HepG2 (cell line): Measurements from ENCODE around the gene RLN3. TPM values are rescaled to one million over a fixed set of nuclear protein-coding genes. Genes with fewer than 3 reads are reported as not detected.

ENCODE experiments used
- ARNT2 ChIP-seq: sonication (generic); formaldehyde crosslinking; IDR thresholded peaks from 2 replicates; pipeline ENCODE4 v1.8.0; 2022; ENCODE audit warnings: mild to moderate bottlenecking, low read depth, missing genetic modification reagents, moderate library complexity
- DBP ChIP-seq: sonication (generic); formaldehyde crosslinking; IDR thresholded peaks from 2 replicates; pipeline ENCODE4 v1.4.0; 2020; ENCODE audit warnings: missing genetic modification reagents; ENCODE audit errors: not compliant biosample characterization
- FOXA1 ChIP-seq, 2 experiments: fragments of 450-650 bp in 1 of 2; sonication (generic) in 1 of 2; formaldehyde crosslinking in 1 of 2; IDR thresholded peaks; 2 replicates each; pipeline versions ENCODE4 v1.4.0 to v1.6.1; 2016 to 2020; ENCODE audit warnings: missing genetic modification reagents in 1 of 2
- NFRKB ChIP-seq: fragments of 450-650 bp; IDR thresholded peaks from 2 replicates; pipeline ENCODE4 v1.6.1; 2017
- PRMT3 ChIP-seq: sonication (generic); formaldehyde crosslinking; IDR thresholded peaks from 2 replicates; pipeline ENCODE4 v1.8.1; 2022; ENCODE audit warnings: low read depth, mild to moderate bottlenecking, moderate library complexity, missing genetic modification reagents, borderline replicate concordance
- TP53 ChIP-seq: sonication (generic); formaldehyde crosslinking; conservative IDR thresholded peaks from 2 replicates; pipeline ENCODE4 v1.4.0; 2020; ENCODE audit warnings: missing genetic modification reagents
- ZBTB7A ChIP-seq: sonication (generic); formaldehyde crosslinking; IDR thresholded peaks from 2 replicates; pipeline ENCODE4 v1.8.0; 2022; ENCODE audit warnings: mild to moderate bottlenecking, missing genetic modification reagents
- ZKSCAN8 ChIP-seq: IDR thresholded peaks from 2 replicates; pipeline ENCODE4 v1.6.1; 2016; ENCODE audit warnings: borderline replicate concordance, missing genetic modification reagents, missing compliant biosample characterization
- ZNF564 ChIP-seq: sonication (generic); formaldehyde crosslinking; IDR thresholded peaks from 2 replicates; pipeline ENCODE4 v1.8.1; 2023; ENCODE audit warnings: mild to moderate bottlenecking, missing genetic modification reagents
- ZNF615 ChIP-seq: sonication (generic); formaldehyde crosslinking; IDR thresholded peaks from 2 replicates; pipeline ENCODE4 v1.5.0; 2020; ENCODE audit warnings: mild to moderate bottlenecking, missing genetic modification reagents, borderline replicate concordance
- ZNF784 ChIP-seq: sonication (generic); formaldehyde crosslinking; IDR thresholded peaks from 2 replicates; pipeline ENCODE4 v1.5.1; 2020; ENCODE audit warnings: missing genetic modification reagents, mild to moderate bottlenecking, borderline replicate concordance
- polyA plus RNA-seq, 8 experiments: library from polyadenylated mRNA; depleted of rRNA in 3 of 8; stranded (reverse) in 7 of 8; unstranded in 1 of 8; fragments of >200 nt; fragmentation: Illumina TruSeq in 4 of 8; extraction: Trizol in 4 of 8; gene quantifications; 2 replicates each; pipeline versions ENCODE4 v1.2.1 to v1.2.3, GENCODE V29; 2011 to 2016; ENCODE audit warnings: low read depth in 4 of 8, missing spikeins in 1 of 8, mixed read lengths in 1 of 8; ENCODE audit not compliant: insufficient read depth in 1 of 8
- total RNA-seq, 5 experiments: library from RNA; depleted of rRNA; stranded (reverse); fragments of >200 nt; fragmentation: Illumina TruSeq; extraction: Trizol; gene quantifications; 2 replicates each; pipeline ENCODE4 v1.2.3, GENCODE V29; 2016; ENCODE audit warnings: low read depth in 1 of 5
- TF ChIP-seq, protein P1 (sequence below): sonication (generic); formaldehyde crosslinking; IDR thresholded peaks from 2 replicates; pipeline ENCODE4; 2020; ENCODE audit warnings: missing genetic modification reagents, mild to moderate bottlenecking, borderline replicate concordance
- TF ChIP-seq, protein P2 (sequence below): sonication (generic); formaldehyde crosslinking; IDR thresholded peaks from 2 replicates; pipeline ENCODE4 v1.5.1; 2020; ENCODE audit warnings: mild to moderate bottlenecking, moderate library complexity, missing genetic modification reagents
- TF ChIP-seq, protein P3 (sequence below): sonication (generic); formaldehyde crosslinking; IDR thresholded peaks from 2 replicates; pipeline ENCODE4 v1.5.0; 2020; ENCODE audit warnings: mild to moderate bottlenecking, missing genetic modification reagents, borderline replicate concordance

The RLN3 gene
- total and polyA plus RNA-seq, 2 of the 13 experiments (the other 11 are each of a cell fraction or from before 2014, with no cell fraction given): not detected

DNA sequence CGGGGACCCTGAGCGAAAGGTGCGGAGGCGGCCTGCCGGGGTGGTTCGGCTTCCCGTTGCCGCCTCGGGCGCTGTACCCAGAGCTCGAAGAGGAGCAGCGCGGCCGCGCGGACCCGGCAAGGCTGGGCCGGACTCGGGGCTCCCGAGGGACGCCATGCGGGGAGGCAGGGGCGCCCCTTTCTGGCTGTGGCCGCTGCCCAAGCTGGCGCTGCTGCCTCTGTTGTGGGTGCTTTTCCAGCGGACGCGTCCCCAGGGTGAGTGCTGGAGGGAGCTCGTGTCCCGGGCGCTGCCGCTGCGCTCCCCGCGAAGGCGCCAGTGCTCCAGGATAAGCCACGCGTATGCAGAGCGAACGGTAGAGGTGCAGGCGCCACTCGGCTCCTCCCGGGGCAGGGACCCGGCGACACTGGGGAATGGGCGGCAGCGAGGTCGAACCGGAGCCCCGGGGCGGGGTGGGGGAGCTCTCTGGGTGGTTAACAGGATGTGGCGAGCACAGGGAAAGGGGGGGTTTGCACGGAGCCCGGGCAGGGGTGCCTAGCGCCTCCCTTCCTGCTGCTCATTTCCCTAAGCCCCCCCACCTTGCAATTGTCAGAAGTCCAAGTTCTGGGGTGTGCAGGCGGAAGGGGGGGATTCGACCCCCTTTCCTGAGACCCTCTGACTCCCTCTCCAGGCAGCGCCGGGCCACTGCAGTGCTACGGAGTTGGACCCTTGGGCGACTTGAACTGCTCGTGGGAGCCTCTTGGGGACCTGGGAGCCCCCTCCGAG lies 4.0 kb downstream of the RLN3 start, which contains the start of gene IL27RA (continued):
- TF ChIP-seq, protein P1, sequence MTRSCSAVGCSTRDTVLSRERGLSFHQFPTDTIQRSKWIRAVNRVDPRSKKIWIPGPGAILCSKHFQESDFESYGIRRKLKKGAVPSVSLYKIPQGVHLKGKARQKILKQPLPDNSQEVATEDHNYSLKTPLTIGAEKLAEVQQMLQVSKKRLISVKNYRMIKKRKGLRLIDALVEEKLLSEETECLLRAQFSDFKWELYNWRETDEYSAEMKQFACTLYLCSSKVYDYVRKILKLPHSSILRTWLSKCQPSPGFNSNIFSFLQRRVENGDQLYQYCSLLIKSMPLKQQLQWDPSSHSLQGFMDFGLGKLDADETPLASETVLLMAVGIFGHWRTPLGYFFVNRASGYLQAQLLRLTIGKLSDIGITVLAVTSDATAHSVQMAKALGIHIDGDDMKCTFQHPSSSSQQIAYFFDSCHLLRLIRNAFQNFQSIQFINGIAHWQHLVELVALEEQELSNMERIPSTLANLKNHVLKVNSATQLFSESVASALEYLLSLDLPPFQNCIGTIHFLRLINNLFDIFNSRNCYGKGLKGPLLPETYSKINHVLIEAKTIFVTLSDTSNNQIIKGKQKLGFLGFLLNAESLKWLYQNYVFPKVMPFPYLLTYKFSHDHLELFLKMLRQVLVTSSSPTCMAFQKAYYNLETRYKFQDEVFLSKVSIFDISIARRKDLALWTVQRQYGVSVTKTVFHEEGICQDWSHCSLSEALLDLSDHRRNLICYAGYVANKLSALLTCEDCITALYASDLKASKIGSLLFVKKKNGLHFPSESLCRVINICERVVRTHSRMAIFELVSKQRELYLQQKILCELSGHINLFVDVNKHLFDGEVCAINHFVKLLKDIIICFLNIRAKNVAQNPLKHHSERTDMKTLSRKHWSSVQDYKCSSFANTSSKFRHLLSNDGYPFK: 0 out of 2 replicates have a peak, but pooled peaks have one; percentile 32
- TF ChIP-seq FOXA1 (IDR thresholded peaks at IDR 0.05) (no peak), FOXA1 (CRISPR knock-in tag; IDR thresholded peaks at IDR 0.05) (no peak), ARNT2 (CRISPR knock-in tag) (peak; percentile 59; the same call in 1 of the 2 replicates), ZNF784 (CRISPR knock-in tag) (peak; percentile 28; the same call in 1 of the 2 replicates), ZNF615 (CRISPR knock-in tag) (no peak), DBP (CRISPR knock-in tag) (peak; percentile 71), NFRKB (no peak), ZNF564 (CRISPR knock-in tag) (peak; percentile 74; the same call in 1 of the 2 replicates), TP53 (CRISPR knock-in tag) (0 out of 2 replicates have a peak, but pooled peaks have one; percentile 56), PRMT3 (CRISPR knock-in tag) (0 out of 2 replicates have a peak, but pooled peaks have one; percentile 59), ZKSCAN8 (CRISPR knock-in tag) (no peak), ZBTB7A (peak; percentile 87)
- TF ChIP-seq, protein P2, sequence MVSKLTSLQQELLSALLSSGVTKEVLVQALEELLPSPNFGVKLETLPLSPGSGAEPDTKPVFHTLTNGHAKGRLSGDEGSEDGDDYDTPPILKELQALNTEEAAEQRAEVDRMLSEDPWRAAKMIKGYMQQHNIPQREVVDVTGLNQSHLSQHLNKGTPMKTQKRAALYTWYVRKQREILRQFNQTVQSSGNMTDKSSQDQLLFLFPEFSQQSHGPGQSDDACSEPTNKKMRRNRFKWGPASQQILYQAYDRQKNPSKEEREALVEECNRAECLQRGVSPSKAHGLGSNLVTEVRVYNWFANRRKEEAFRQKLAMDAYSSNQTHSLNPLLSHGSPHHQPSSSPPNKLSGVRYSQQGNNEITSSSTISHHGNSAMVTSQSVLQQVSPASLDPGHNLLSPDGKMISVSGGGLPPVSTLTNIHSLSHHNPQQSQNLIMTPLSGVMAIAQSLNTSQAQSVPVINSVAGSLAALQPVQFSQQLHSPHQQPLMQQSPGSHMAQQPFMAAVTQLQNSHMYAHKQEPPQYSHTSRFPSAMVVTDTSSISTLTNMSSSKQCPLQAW: no peak
- TF ChIP-seq, protein P3, sequence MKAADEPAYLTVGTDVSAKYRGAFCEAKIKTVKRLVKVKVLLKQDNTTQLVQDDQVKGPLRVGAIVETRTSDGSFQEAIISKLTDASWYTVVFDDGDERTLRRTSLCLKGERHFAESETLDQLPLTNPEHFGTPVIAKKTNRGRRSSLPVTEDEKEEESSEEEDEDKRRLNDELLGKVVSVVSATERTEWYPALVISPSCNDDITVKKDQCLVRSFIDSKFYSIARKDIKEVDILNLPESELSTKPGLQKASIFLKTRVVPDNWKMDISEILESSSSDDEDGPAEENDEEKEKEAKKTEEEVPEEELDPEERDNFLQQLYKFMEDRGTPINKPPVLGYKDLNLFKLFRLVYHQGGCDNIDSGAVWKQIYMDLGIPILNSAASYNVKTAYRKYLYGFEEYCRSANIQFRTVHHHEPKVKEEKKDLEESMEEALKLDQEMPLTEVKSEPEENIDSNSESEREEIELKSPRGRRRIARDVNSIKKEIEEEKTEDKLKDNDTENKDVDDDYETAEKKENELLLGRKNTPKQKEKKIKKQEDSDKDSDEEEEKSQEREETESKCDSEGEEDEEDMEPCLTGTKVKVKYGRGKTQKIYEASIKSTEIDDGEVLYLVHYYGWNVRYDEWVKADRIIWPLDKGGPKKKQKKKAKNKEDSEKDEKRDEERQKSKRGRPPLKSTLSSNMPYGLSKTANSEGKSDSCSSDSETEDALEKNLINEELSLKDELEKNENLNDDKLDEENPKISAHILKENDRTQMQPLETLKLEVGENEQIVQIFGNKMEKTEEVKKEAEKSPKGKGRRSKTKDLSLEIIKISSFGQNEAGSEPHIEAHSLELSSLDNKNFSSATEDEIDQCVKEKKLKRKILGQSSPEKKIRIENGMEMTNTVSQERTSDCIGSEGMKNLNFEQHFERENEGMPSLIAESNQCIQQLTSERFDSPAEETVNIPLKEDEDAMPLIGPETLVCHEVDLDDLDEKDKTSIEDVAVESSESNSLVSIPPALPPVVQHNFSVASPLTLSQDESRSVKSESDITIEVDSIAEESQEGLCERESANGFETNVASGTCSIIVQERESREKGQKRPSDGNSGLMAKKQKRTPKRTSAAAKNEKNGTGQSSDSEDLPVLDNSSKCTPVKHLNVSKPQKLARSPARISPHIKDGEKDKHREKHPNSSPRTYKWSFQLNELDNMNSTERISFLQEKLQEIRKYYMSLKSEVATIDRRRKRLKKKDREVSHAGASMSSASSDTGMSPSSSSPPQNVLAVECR: peak; percentile 66
